ENCODE measurements around the gene EXOSC5.
"Not testable (repeated sequence)": the region's sequence is repeated elsewhere in the genome, so short reads cannot be mapped to it uniquely, and the experiment has no call there.

EXOSC5 gene

DNA sequence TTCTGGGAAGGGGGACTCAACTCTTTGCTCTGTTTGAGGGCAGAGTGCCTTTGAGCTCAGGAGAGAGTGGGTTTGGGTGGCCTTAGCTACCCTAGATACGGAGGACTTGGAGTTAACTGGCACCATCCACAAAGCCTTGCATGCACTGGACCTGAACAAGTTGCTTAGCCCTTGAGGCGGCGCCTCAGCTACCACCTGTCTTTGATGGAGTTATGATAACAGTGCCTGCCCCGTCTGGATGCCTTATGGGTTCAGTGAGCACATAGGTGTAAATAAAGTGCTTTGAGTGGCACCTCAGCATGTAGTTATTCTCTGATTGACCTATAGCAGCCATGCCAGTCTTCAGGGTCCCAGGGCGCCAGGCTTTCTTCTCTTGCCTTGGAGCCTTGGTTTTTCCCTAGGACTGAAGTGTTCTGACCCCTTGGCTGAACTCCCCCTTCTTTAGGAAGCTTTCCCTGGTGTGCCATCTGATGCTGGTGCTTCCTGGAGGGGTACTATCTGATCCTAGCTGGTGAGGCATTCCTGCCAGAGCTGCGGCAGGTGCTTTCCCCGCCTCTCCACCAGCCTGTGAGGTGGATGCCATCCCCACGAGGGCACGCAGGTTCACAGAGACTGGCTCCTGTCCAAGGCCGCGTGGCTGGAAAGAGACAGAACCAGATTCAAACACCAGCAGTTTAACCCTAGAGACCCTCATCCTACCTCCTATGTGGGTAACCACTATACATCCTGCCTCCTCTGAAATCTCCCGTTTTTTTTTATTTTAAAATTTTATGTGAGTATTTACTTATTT is 6.2 kb upstream of the EXOSC5 start:
- no peak for DNase-seq

DNA sequence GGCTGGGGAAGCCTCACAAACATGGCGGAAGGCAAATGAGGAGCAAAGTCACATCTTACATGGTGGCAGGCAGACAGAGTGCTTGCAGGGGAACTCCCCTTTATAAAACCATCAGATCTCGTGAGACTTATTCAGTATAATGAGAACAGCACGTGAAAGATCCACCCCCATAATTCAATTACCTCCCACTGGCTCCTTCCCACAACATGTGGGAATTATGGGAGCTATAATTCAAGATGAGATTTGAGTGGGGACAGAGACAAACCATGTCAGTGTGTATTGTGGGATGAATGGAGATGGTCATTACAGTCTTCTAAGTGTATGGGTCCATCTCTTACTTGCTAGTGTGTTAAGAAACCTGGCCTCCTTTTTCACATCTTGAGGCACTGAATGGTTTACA is 4.9 kb upstream of the EXOSC5 start:
- DNase-seq = no peak

DNA sequence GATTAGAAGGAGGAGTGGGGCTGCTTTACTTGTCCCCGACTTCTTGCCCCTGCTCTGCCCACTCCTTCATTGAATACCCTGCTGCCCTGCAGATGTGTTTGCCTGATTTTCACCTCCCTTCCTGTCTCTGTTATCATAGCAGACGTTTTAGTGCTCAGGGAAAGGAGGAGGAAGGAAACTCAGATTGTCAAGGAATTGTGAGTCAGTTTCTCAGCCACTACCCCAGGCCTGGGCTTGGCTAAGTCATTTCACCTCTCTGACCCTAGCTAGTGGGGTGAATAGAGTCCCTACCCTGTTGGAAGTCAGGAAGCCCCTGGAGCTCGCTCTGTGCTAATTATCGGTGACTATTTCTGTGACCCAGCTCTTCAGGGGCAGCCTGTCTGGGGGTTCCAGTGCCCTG is 4.3 kb upstream of the EXOSC5 start:
- no peak for DNase-seq

GRCh38 chr19:41399525-41399924 is 2.4 kb upstream of the EXOSC5 start:
- no peak for DNase-seq

DNA sequence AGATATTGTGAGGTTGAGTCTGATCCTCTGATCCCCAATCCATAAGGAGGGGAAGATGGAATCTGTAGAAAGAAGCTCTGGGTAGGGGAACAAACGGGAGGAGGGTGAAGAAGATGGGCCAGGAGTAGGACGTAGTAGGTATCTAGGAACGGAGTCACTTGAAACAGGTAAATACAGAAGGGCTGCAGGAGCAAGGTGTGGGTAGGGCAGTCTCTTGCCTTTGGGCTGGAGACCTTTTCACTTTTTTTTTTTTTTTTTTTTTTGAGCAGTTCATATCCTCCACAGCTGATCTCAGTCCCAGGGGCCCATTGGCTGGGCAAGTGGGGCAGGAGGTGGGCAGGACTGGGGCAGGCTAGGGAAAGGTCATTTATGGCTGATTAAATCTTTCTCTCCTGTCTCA is 1.9 kb upstream of the EXOSC5 start:
- no peak for DNase-seq

- no peak for DNase-seq
Measured at GRCh38 chr19:41398598-41398997, 1.4 kb upstream of the EXOSC5 start.

GRCh38 chr19:41398050-41398418 is 875 bp upstream of the EXOSC5 start:
- peak; percentile 8 for DNase-seq

DNA sequence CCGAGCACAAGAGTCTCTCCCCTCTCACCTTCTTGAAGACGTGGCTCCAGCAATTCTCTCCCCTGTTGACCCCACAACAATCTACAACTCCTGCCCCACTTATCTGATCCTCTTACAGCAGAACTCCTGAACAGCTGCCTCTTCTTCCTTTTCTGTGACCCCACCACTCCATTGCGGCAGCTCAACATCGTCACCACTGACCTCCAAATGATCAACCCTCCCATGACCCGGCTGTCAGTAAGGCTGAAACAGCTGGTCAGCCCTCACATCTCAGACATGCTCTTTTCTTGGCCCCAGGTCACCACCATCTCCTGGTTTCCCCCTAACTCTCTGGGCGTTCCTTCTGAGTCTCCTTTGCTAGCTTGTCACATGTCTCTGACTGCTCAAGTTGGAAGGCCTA is 1.8 kb downstream of the EXOSC5 start:
- no peak for DNase-seq

DNA sequence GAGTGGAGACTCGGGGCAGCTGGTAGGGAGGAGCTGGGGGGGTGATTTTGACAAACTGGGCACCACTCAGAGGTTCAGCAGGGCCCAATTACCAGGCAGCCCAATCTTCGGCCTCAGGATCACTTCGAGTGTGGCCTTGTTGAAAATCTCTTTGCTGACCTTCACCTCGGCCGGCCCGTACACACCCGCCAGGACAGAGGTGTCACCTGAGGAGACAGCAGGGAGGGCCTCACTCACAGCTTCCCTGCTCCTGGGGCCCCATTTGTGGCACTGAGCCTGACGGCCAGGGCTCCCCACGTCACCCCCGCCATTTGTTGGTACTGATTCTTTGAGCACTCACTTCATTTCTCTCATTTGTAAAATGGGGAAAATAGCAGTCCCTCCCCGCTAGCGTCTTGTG is 4.4 kb downstream of the EXOSC5 start:
- DNase-seq = no peak

- no peak for DNase-seq
Measured at GRCh38 chr19:41391618-41392017, 5.5 kb downstream of the EXOSC5 start.

DNA sequence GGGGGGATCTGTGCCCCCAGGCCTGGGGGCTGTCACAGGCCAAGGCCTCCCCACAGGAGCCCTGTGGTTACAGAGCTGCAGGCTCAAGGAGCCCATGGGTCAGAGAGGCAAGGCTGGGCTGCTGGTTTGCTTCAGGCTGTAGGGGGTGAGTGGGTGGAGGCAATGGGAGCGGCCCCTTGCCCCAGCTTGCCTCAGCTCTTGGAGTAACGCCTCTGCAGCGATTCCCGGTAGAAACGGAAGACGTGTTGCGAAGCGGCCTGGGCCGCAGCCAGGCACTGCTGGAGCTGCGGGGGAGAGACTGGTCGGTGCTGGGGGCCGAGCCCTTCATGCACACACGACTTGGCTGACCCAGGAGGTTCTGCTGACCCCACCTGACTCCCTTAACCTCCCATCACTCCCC is 10.7 kb downstream of the EXOSC5 start:
- DNase-seq = no peak

DNA sequence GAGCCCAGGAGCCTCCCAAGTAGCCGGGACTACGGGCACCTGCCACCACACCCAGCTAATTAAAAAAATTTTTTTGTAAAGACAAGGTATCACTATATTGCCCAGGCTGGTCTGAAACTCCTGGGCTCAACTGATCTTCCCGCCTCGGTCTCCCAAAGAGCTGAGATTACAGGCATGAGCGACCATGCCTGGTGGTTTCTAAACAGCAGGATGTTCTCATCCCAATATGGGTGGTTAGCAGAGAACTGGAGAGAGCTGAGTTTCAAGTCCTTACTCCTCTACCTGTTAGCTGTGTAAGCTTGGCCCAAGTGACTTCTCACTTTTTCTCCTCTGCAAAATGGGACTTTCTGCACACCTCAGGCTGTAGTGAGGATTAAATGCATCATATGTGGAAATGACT is 12.8 kb downstream of the EXOSC5 start:
- no peak for DNase-seq

DNA sequence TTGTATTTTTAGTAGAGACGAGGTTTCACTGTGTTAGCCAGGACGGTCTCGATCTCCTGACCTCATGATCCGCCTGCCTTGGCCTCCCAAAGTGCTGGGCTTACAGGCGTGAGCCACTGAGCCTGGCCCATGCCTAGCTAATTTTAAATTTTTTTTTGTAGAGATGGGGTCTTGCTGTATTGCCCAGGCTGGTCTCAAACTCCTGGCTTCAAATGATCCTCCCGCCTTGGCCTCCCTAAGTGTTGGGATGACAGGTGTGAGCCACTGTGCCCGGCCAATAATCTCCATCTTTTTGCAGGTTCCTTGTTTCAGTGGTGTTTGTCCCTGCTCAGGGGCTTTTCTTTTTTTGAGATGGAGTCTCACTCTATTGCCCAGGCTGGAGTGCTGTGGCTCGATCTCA is 15.6 kb downstream of the EXOSC5 start:
- DNase-seq = not testable (repeated sequence)

- DNase-seq = no peak
Measured at GRCh38 chr19:41377977-41378709, 19.0 kb downstream of the EXOSC5 start.

DNA sequence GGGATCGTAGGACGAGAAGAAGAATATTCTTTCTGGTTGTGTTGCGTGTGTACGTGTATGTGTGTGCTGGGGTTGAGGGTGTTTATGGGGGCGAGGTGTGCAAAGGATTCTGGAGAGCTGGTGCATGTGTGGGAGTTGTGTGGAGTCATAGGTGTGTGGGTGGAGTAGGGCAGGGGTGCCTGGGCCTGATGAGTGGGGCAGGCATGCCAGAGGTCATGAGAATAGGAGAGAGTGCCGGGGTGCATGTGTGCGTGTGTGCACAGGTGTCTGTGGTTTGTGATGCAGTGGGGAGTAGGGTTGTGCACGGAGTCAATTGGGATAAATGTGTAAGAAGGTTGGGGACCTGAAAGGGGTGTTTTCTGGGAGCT is 20.2 kb downstream of the EXOSC5 start:
- no peak for DNase-seq

GRCh38 chr19:41376241-41376997 is 20.7 kb downstream of the EXOSC5 start, which contains the start of gene TMEM91:
TMEM91 (plus strand) TSS chr19:41376533; CDS start chr19:41378310, 1,777 bp downstream.
- DNase-seq = no peak

DNA sequence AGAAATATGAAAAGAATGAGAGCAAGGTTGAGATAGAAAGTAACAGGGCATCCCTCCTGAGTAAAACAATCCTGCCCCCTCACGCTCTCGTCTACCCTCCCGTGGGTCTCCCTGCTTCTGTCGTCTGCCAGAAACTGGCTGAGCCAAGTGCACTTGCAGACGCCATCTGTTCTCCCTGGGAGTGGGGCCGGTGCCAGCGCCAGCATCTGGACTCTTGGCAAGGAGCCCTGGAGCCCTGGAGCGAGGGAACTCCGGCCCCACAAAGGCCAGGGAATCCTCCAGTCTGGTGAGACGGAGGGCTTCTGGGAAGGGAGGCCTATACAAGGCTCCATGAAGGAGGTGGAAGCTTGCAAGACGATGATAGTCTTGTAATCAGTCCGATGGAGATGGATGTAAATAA is 23.2 kb downstream of the EXOSC5 start:
- no peak for DNase-seq

- DNase-seq = no peak
Measured at GRCh38 chr19:41372501-41372900, 24.7 kb downstream of the EXOSC5 start.

DNA sequence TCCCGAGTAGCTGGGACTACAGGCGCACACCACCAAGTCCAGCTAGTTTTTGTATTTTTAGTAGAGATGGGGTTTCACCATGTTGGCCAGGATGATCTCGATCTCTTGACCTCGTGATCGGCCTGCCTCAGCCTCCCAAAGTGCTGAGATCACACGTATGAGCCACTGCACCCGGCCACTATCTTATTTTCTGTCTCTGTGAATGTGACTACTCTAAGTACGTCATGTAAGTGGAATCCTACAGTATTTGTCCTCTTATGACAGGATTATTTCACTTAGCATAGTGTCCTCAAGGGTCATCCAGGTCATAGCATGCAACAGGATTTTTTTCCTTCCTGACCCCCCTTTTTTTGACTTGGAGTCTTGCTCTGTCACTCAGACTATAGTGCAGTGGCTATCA is 25.6 kb downstream of the EXOSC5 start:
- no peak for DNase-seq

DNA sequence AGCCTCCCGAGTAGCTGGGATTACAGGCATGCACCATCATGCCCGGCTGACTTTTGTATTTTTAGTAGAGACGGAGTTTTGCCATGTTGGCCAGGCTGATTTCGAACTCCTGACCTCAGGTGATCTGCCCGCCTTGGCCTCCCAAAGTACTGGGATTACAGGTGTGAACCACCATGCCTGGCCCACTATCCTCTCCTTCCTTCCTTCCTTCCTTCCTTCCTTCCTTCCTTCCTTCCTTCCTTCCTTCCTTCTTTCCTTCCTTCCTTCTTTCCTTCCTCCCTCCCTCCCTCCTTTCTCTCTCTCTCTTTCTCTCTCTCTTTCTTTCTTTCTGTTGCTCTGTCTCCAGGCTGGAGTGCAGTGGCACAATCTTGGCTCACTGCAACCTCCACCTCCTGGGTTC is 26.0 kb downstream of the EXOSC5 start:
- DNase-seq = not testable (repeated sequence)

DNA sequence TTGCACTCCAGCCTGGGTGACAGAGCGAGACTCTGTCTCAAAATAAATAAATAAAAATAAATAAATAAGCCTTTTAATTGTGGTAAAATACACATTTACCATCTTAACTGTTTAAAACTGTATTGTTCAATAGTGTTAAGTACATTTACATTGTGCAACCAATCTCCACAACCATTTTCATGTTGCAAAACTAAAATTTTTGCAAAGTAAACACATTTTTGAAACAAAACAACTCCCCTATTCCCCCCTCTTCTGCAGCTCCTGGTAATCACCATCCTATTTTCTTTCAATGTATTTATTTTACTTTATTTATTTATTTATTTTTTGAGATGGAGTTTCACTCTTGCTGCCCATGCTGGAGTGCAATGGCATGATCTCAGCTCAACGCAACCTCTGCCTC is 27.4 kb downstream of the EXOSC5 start:
- DNase-seq = no peak

- no peak for DNase-seq
Measured at GRCh38 chr19:41367848-41368301, 29.3 kb downstream of the EXOSC5 start.

DNA sequence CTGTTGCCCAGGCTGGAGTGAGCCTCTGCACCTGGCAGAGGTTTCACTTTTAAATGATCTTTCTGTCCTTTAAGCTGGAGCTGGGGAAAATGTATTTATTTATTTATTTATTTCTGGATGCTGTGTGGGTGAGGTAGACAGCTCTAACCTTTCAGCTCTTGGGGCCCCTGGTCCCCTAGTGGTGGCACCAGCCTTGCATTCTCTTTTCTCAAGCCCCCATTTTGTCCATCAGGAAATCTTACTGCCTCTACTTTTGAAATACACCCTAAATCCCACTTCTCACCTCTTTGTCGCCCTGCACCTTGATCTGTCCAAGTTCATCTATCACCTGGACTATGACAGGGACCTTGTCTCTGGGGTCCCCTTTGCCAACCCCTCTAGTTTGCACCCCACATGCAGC is 31.1 kb downstream of the EXOSC5 start:
- DNase-seq = no peak
